SK-N-SH treated with all-trans-retinoic acid at 6 μM for 48 hours (cell line): ENCODE measurements around the gene AP3B1.

Experiments used
- ARNTL ChIP-seq: fragments of 450-650 bp; formaldehyde crosslinking; IDR thresholded peaks from 2 replicates; pipeline ENCODE4 v1.5.0; 2020; ENCODE audit warnings: low read depth, mild to moderate bottlenecking, moderate library complexity, borderline replicate concordance
- CREB5 ChIP-seq: fragments of 250-450 bp; sonication (Bioruptor Pico); IDR thresholded peaks from 2 replicates; pipeline ENCODE4 v1.5.1; 2020; ENCODE audit warnings: low read depth, mild to moderate bottlenecking, moderate library complexity
- CSRNP3 ChIP-seq: fragments of 250-450 bp; sonication (Bioruptor Pico); IDR thresholded peaks from 2 replicates; pipeline ENCODE4 v1.5.1; 2021; ENCODE audit warnings: mild to moderate bottlenecking, moderate library complexity
- OSR1 ChIP-seq: fragments of 250-450 bp; sonication (Bioruptor Pico); IDR thresholded peaks from 2 replicates; pipeline ENCODE4 v1.8.0; 2022; ENCODE audit warnings: moderate library complexity, mild to moderate bottlenecking, inconsistent platforms
- SNAI2 ChIP-seq: fragments of 250-450 bp; sonication (Bioruptor Pico); IDR thresholded peaks from 2 replicates; pipeline ENCODE4 v1.5.0; 2020; ENCODE audit warnings: mild to moderate bottlenecking, moderate library complexity
- TCF4 ChIP-seq: fragments of 250-450 bp; sonication (Bioruptor Pico); IDR thresholded peaks from 2 replicates; pipeline ENCODE4 v1.8.0; 2021; ENCODE audit warnings: mild to moderate bottlenecking, moderate library complexity, borderline replicate concordance
- TSHZ2 ChIP-seq: fragments of 250-450 bp; sonication (Bioruptor Pico); IDR thresholded peaks from 2 replicates; pipeline ENCODE4 v1.5.0; 2020; ENCODE audit warnings: mild to moderate bottlenecking, moderate library complexity
- ZFP30 ChIP-seq: fragments of 450-650 bp; formaldehyde crosslinking; IDR thresholded peaks from 2 replicates; pipeline ENCODE4 v1.5.0; 2022; ENCODE audit warnings: mild to moderate bottlenecking, moderate library complexity
- ZNF565 ChIP-seq: fragments of 450-650 bp; formaldehyde crosslinking; conservative IDR thresholded peaks from 2 replicates; pipeline ENCODE4 v1.5.0; 2020; ENCODE audit warnings: low read depth, mild to moderate bottlenecking, moderate library complexity
- ZNF70 ChIP-seq: fragments of 450-650 bp; formaldehyde crosslinking; IDR thresholded peaks from 2 replicates; pipeline ENCODE4 v1.5.0; 2020; ENCODE audit warnings: mild to moderate bottlenecking, moderate library complexity
- ZNF8 ChIP-seq: fragments of 450-650 bp; formaldehyde crosslinking; IDR thresholded peaks from 2 replicates; pipeline ENCODE4 v1.5.0; 2020; ENCODE audit warnings: mild to moderate bottlenecking, moderate library complexity
- TF ChIP-seq, protein P1 (sequence below): fragments of 250-450 bp; sonication (Bioruptor Pico); IDR thresholded peaks from 2 replicates; pipeline ENCODE4 v1.8.0; 2020; ENCODE audit warnings: mild to moderate bottlenecking, moderate library complexity, borderline replicate concordance

DNA sequence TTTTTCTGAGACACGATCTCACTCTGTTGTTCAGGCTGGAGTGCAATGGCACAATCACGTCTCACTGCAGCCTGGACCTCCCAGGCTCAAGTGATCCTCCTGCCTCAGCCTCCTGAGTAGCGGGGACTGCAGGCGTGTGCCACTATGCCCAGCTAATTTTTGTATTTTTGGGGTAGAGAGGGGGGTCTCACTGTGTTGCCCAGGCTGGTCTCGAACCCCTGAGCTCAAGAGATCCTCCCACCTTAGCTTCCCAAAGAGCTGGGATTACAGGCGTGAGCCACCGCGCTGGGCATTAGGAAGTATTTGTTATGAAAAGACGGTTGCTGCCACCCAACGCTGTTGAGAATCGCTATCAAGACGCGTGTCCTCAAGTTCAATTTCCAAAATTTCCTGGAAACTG is 337.4 kb downstream of the AP3B1 start:
- no peak for TF ChIP-seq ARNTL (CRISPR knock-in tag)
- TF ChIP-seq ZNF70, result no peak
- TF ChIP-seq, protein P1, sequence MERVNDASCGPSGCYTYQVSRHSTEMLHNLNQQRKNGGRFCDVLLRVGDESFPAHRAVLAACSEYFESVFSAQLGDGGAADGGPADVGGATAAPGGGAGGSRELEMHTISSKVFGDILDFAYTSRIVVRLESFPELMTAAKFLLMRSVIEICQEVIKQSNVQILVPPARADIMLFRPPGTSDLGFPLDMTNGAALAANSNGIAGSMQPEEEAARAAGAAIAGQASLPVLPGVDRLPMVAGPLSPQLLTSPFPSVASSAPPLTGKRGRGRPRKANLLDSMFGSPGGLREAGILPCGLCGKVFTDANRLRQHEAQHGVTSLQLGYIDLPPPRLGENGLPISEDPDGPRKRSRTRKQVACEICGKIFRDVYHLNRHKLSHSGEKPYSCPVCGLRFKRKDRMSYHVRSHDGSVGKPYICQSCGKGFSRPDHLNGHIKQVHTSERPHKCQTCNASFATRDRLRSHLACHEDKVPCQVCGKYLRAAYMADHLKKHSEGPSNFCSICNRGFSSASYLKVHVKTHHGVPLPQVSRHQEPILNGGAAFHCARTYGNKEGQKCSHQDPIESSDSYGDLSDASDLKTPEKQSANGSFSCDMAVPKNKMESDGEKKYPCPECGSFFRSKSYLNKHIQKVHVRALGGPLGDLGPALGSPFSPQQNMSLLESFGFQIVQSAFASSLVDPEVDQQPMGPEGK (CRISPR knock-in tag), result no peak
- no peak for TF ChIP-seq TSHZ2 (CRISPR knock-in tag)
- no peak for TF ChIP-seq CREB5 (CRISPR knock-in tag)
- TF ChIP-seq ZNF565 (CRISPR knock-in tag), result no peak
- TF ChIP-seq ZNF8 (CRISPR knock-in tag), result no peak
- no peak for TF ChIP-seq ZFP30 (CRISPR knock-in tag)
- no peak for TF ChIP-seq OSR1 (CRISPR knock-in tag)
- TF ChIP-seq TCF4 (CRISPR knock-in tag), result no peak
- no peak for TF ChIP-seq SNAI2 (CRISPR knock-in tag)
- no peak for TF ChIP-seq CSRNP3 (CRISPR knock-in tag)
